Measurements from ENCODE around the gene DNMT3A. TPM values are rescaled to one million over a fixed set of nuclear protein-coding genes. Genes with fewer than 3 reads are reported as not detected.

Gene DNMT3A
- total RNA-seq, 1 donor from 2014 or later = 15.4 TPM

DNA sequence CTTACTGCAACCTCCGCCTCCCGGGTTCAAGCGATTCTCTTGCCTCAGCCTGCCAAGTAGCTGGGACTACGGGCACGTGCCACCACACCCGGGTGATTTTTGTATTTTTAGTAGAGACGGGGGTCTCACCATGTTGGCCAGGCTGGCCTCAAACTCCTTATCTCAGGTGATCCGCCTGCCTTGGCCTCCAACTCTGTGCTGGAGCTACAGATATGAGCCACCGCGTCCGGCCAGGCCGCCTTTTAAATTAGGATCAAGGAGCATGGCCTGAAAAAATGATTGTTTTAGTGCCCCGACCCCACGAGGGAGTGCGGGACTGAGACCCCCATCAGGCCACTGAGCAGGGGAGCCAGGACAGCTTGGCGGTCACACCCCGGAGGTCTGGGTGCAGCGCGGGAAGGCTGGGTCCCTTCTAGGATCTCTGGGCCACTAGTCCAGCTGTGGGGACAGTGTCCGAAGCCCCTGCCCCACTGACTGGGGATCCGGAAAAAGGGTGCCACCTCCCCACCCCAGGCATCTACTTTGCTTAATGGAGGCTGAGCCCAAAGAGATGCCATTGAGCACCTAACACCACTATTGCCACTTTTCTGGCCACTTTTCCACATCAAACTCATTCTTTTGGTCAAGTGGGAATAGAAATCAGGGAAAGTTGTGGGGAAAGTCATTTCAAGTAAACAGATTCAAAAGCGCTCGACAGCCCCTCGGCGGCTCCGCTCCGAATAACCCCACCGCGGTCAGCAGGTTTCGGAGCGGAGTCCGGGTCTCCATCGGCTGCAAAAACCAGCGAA is 19.7 kb upstream of the DNMT3A start:
- peak overlapping the region; percentile 50 for H3K4me3 ChIP-seq (ENCODE audit: low read depth, low read length)
- DNase-seq (ENCODE audit: low read depth) = no peak
- TF ChIP-seq, protein P1, sequence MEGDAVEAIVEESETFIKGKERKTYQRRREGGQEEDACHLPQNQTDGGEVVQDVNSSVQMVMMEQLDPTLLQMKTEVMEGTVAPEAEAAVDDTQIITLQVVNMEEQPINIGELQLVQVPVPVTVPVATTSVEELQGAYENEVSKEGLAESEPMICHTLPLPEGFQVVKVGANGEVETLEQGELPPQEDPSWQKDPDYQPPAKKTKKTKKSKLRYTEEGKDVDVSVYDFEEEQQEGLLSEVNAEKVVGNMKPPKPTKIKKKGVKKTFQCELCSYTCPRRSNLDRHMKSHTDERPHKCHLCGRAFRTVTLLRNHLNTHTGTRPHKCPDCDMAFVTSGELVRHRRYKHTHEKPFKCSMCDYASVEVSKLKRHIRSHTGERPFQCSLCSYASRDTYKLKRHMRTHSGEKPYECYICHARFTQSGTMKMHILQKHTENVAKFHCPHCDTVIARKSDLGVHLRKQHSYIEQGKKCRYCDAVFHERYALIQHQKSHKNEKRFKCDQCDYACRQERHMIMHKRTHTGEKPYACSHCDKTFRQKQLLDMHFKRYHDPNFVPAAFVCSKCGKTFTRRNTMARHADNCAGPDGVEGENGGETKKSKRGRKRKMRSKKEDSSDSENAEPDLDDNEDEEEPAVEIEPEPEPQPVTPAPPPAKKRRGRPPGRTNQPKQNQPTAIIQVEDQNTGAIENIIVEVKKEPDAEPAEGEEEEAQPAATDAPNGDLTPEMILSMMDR (conservative IDR thresholded peaks at IDR 0.05; ENCODE audit: low read depth, low read length) = no peak

DNA sequence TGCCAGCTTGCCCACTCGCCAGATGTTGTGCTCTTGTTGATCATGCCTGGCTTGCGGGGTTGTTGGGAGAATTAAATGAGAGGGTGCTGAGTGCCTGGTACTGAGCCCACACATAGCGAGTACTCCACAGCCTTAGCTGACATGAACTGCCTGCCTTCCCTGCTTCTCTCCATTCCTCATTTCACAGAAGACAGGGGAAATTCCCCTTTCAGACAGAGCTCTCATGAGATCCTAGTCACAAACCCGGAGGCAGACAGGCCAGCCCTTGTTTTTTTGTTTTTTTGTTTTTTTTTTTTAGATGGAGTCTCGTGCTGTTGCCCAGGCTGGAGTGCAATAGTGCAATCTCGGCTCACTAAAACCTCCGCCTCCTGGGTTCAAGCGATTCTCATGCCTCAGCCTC is 17.1 kb upstream of the DNMT3A start:
- TF ChIP-seq, protein P1 (conservative IDR thresholded peaks at IDR 0.05; ENCODE audit: low read depth, low read length) = no peak
- no peak overlapping the region for H3K4me3 ChIP-seq (ENCODE audit: low read depth, low read length)
- DNase-seq (ENCODE audit: low read depth) = no peak

DNA sequence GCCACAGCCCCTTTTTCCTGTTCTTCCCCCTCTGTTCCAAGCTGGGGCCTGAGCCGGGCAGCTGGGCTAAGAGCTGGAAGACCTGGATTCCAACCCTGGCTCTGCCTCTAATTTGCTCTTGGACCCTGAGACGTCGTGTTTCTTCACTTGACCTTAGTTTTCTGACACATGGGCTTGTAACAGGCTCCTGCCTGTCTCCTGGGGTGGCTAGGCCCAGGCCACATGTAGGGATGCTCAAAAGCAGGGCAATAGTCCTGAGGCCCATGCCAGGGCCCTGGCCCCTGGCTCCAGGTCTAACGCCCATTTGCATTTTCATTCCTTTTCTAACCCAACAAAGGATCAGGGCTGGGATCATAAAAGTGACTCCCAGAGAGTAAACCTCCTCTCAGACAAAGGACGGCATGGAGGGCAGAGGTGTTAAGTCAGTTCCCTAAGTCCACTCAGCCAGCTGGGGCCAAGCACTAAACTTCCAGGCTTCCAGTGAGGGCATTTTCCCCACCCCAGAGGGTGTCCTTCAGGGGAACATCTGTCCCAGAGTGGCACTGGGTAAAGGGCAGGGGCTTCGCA is 16.6 kb upstream of the DNMT3A start:
- DNase-seq (ENCODE audit: low read depth) = no peak
- TF ChIP-seq, protein P1 (conservative IDR thresholded peaks at IDR 0.05; ENCODE audit: low read depth, low read length) = no peak
- no peak overlapping the region for H3K4me3 ChIP-seq (ENCODE audit: low read depth, low read length)

DNA sequence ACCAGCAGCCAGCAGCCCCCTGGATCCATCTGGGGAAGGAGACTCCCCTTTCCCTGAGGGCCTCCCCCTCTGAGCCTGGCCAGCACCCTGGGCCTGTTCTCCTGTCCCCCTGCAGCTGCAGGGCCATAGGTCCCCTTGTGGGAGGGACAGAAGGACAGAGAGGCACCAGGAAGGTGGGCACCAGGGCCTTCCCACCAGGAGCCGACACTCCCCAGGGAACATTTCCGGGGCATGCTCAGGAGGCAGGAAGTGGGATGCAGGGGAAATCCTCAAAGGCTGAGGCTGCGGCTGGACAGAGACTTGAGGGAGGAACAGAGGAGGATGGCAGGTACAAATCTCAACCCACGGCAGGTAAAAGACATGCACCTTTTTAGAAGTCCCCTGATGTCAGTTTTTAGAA is 14.4 kb upstream of the DNMT3A start:
- TF ChIP-seq, protein P1 (conservative IDR thresholded peaks at IDR 0.05; ENCODE audit: low read depth, low read length) = no peak
- no peak overlapping the region for H3K4me3 ChIP-seq (ENCODE audit: low read depth, low read length)
- no peak for DNase-seq (ENCODE audit: low read depth)

DNA sequence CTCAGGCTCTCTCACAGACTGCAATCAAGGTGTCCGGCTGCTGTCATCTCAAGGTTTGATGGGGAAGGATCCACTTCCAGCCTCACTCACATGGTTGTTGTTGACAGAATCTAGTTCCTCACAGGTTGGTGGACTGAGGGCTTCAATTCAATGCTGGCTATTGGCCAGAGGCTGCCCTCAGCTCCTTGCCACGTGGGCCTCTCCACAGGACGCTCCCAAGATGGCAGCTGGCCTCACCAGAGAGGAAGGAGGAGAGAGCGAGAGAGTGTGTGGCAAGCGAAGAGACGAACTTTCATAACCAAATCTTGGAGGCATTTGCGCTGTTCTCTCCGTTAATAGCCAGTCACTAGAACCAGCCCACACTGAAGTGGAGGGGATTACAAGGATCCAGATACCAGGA is 13.5 kb upstream of the DNMT3A start:
- TF ChIP-seq, protein P1 (conservative IDR thresholded peaks at IDR 0.05; ENCODE audit: low read depth, low read length) = no peak
- no peak overlapping the region for H3K4me3 ChIP-seq (ENCODE audit: low read depth, low read length)
- DNase-seq (ENCODE audit: low read depth) = no peak

DNA sequence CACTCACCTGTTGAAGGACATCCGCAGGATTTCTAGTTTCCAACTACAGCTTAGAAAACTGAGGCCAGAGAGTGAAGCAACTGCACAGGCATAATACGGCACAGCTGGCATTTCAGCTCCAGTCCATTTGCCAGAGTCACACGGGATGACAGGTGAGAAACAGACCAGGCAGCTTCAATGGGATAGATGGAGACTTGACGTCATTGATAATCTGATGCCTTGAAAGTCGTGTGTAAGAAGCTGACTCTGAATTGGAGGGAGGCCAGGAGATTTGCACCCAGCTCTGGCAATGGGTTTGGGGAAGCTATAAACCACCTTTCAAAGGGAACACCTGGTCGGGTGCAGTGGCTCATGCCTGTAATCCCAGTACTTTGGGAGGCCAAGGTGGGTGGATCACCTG is 12.4 kb upstream of the DNMT3A start:
- TF ChIP-seq, protein P1 (conservative IDR thresholded peaks at IDR 0.05; ENCODE audit: low read depth, low read length) = no peak
- H3K4me3 ChIP-seq (ENCODE audit: low read depth, low read length) = no peak overlapping the region
- no peak for DNase-seq (ENCODE audit: low read depth)

DNA sequence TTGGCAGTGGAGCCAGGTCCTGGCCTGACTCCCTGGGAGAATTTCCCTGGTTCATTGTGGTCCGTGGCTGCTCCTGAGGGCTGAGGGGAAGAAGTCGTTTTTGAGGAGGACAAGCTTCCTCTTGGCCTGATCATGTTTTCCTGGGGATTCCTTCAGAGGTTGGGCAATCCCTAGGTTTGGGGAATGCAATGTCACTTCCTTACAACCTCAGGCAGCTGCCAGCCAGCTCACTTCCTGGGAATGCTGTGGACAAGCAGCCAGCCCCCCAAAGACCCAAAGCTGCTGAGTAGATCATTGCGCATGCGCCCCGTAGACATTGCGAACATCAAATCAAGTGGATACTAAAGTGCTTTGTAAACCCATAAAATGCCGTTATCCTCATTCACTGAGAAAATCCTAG is 7.7 kb upstream of the DNMT3A start:
- TF ChIP-seq, protein P1 (conservative IDR thresholded peaks at IDR 0.05; ENCODE audit: low read depth, low read length) = no peak
- H3K4me3 ChIP-seq (ENCODE audit: low read depth, low read length) = no peak overlapping the region
- no peak for DNase-seq (ENCODE audit: low read depth)
